Bronchial epithelial cell (primary cell): ENCODE measurements around the gene CORO6. TPM values are rescaled to one million over a fixed set of nuclear protein-coding genes. Genes with fewer than 3 reads are reported as not detected.
A peak's percentile ranks its signal among the peaks of the same experiment; 100 is the strongest.

ENCODE experiments used
- DNase-seq: peaks from one replicate; pipeline ENCODE4 v3.0.0-alpha.2; 2010; ENCODE audit warnings: low read depth
- FAIRE-seq: peaks from 2 replicates; lab custom pipeline; 2011; peaks lifted over from hg19 to GRCh38; lab: Jason Lieb, UNC
- H3K27me3 ChIP-seq: 2 replicates; pipeline ENCODE4 v1.5.1; 2011; ENCODE audit warnings: low read length; ENCODE audit not compliant: control insufficient read depth, insufficient read depth
- H3K36me3 ChIP-seq: 2 replicates; pipeline ENCODE4 v1.5.1; 2011; ENCODE audit warnings: low read length; ENCODE audit not compliant: control insufficient read depth, insufficient read depth
- H3K4me3 ChIP-seq: 2 replicates; pipeline ENCODE4 v1.5.1; 2011; ENCODE audit warnings: mild to moderate bottlenecking, low read depth, low read length, control low read depth
- total RNA-seq: library from RNA; depleted of rRNA; stranded (reverse); fragments of >200 nt; gene quantifications from 2 replicates; pipeline ENCODE4 v1.2.1, GENCODE V29; 2014
- TF ChIP-seq, protein P1 (sequence below): IDR thresholded peaks from 2 replicates; pipeline ENCODE4 v1.5.1; 2011; ENCODE audit warnings: mild to moderate bottlenecking, moderate library complexity, low read length, control low read depth, inconsistent platforms; ENCODE audit not compliant: insufficient read depth, severe bottlenecking

The CORO6 gene
- total RNA-seq, 1 donor from 2014 or later: 0.79 TPM

DNA sequence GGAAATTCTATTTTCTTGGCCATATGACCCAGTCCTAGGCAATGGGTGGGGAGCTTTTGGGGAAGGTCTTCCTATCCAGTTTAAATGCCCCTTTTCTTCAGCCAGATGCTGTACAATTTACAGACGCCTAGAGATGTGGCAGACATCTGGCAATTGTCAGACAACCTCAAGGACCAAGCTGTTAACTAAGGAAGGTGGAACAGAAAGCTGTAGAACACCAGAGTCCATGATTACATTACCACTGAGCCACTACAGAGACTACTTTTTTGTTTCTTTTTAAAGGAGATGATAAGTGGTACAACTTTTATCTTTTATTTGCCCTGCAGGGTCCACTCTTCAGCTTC lies 21.1 kb upstream of the CORO6 start:
- Histone ChIP-seq H3K36me3 (no peaks in the 10 kb centered on the region), H3K27me3 (no peaks in the 10 kb centered on the region), H3K4me3 (no peak overlapping the region)
- FAIRE-seq (no peak), DNase-seq (no peak)
- TF ChIP-seq, protein P1, sequence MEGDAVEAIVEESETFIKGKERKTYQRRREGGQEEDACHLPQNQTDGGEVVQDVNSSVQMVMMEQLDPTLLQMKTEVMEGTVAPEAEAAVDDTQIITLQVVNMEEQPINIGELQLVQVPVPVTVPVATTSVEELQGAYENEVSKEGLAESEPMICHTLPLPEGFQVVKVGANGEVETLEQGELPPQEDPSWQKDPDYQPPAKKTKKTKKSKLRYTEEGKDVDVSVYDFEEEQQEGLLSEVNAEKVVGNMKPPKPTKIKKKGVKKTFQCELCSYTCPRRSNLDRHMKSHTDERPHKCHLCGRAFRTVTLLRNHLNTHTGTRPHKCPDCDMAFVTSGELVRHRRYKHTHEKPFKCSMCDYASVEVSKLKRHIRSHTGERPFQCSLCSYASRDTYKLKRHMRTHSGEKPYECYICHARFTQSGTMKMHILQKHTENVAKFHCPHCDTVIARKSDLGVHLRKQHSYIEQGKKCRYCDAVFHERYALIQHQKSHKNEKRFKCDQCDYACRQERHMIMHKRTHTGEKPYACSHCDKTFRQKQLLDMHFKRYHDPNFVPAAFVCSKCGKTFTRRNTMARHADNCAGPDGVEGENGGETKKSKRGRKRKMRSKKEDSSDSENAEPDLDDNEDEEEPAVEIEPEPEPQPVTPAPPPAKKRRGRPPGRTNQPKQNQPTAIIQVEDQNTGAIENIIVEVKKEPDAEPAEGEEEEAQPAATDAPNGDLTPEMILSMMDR: no peak

DNA sequence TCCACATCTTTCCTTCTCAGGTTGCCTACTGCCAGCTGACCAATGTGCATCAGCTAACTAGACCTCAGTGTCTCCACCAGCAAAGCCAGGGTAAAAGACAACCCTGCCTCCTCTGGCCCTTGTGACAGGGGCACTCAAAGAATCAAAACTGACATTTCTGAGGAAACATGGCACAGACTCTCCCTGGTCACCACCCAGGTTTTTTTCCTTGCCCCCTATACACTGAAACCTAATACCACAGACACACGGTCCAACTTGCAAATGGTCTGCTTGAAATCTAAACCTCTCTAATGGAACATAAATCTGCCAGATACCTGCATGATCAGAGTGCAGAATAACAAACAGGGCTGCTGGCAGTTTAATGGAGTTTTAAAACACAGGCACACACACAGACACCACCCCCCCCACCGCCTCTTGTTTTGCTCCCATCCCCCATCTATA lies 19.5 kb upstream of the CORO6 start:
- FAIRE-seq: no peak
- H3K36me3 ChIP-seq: no peaks in the 10 kb centered on the region
- TF ChIP-seq, protein P1: no peak
- no peak for DNase-seq
- no peaks in the 10 kb centered on the region for H3K27me3 ChIP-seq
- no peak overlapping the region for H3K4me3 ChIP-seq

DNA sequence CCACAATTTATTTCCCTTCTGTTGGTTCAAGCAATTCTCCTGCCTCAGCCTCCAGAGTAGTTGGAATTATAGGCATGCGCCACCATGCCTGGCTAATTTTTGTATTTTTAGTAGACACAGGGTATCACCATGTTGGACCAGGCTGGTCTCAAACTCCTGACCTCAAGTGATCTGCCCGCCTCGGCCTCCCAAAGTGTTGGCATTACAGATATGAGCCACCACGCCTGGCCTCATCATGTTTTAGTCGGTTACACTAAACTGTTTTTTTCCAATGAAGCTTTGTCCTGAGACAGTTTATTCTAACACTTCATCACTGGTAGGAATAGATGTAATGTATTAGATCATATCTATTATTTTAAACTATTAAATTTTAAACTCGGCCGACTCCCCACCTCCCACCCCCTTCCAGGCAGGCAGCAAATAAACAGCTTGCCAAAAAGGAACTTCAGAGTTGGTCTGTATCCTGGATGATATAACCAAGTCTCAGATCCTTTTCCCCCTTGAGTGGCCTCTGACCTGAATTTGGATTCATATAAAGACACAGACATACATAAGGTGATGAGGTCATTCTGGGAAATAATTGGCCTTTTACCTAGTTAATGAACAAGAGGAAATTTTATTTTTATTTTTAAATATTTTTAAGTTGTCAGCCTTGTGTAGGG lies 18.4 kb upstream of the CORO6 start:
- Histone ChIP-seq H3K36me3 (no peaks in the 10 kb centered on the region), H3K4me3 (no peak overlapping the region), H3K27me3 (no peaks in the 10 kb centered on the region)
- FAIRE-seq (no peak), DNase-seq (no peak)
- TF ChIP-seq, protein P1: no peak

DNA sequence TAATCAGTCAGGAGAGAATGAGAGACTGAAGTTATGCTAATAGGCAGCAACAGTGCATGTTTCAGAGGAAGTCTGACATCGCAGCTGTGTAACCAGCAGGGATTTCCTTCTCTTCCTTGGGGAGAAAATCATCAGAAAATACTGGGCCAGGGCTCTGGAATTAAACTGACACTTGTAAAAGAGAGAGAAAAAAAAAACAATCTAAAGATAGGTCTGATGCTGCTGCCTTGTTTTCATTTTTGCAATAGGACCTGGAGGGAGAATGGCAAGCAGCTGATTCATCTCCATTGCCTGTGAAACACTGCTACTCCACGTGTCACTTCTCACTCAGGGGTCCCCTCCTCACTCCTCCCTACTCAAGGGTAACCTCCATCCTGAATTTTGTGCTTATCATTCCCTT lies 17.7 kb upstream of the CORO6 start:
- FAIRE-seq (no peak), DNase-seq (peak; percentile 66)
- TF ChIP-seq, protein P1: no peak
- Histone ChIP-seq H3K4me3 (no peak overlapping the region), H3K36me3 (no peaks in the 10 kb centered on the region), H3K27me3 (no peaks in the 10 kb centered on the region)

DNA sequence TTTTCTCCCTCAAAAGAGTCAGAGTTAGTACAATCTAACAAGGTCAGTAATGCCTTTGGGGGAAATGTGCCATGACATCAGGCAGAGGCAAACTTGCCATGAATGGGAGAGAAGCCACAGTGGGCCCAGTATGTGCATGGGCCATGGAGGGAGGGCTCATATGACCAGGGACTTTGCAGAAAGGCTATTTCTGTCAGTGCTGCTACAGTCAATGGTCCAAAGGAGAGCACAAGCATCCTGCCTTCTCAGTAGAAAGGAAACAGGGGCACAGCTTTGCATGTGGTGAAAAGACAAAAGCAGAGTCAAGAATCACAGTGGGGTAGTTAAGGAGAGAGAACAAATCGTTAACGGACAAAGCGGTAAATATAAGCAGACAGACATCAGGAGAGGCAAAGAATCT lies 11.2 kb upstream of the CORO6 start:
- TF ChIP-seq, protein P1: no peak
- no peak for FAIRE-seq
- no peak for DNase-seq
- H3K4me3 ChIP-seq: no peak overlapping the region
- H3K36me3 ChIP-seq: peaks cover 4% of the 10 kb centered on the region
- H3K27me3 ChIP-seq: no peaks in the 10 kb centered on the region
